ENCODE measurements around the gene SMIM44.

The SMIM44 gene

DNA sequence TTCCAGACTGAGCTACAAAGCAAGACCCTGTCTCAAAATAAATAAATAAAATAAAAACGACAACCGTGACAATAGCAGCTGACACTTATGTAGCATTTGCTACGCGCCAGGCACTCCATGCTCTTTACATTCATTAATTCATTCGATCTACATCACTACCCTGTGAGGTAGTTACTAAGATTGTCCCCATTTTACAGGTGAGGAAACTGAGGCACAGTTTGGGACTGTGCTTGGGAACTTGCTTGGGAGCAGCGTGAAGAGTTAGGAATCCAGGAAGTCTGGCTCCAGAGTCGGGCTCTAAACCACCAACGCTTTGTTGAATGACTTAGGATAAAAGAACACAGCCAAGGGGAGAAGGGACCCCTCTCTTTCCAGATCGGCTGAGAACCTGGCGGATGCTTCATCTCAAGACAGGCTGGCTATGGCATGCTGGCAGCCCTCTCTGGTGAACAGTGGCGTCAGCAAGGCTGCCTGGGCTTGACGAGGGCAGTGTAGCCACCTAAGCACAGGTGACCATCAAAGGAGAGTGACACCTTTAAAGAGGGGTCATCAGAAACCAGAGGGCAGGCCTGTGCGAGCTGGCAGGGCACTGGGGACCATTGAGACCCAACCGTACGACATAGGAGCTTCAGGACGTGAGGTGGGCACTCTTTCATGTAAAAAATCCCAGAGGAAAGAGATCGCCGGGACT is 16.6 kb upstream of the SMIM44 start:
- DNase-seq = no peak

DNA sequence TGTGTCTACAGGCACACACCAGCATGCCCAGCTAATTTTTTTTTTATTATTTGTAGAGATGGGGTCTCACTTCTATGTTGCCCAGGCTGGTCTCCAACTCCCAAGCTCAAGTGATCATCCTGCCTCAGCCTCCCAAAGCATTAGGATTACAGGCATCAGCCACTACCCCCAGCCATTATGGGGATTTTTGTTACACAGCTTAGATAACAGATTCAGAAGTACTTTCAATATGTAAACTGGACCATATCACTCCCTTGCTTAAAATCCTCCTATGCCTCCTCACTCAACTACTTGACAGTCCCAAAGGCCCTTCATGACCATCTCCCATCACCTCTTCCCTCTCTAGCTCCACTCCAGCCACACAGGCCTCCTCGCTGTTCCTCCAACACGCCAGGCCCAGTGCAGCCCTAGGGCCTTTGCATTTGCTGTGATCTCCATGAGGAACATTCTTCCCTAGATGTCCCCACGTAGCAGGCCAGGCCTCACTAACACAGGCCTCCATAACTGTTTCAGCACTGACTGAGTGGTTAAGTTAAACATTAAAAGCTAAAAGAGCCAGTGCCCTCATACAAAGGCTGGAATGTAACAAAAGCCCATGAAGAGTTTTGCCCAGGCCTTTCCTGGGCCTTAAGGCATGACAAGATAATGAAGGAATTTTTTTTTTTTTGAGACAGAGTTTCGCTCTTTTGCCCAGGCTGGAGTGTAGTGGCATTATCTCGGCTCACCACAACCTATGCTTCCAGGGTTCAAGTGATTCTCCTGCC is 14.7 kb upstream of the SMIM44 start:
- DNase-seq = no peak

DNA sequence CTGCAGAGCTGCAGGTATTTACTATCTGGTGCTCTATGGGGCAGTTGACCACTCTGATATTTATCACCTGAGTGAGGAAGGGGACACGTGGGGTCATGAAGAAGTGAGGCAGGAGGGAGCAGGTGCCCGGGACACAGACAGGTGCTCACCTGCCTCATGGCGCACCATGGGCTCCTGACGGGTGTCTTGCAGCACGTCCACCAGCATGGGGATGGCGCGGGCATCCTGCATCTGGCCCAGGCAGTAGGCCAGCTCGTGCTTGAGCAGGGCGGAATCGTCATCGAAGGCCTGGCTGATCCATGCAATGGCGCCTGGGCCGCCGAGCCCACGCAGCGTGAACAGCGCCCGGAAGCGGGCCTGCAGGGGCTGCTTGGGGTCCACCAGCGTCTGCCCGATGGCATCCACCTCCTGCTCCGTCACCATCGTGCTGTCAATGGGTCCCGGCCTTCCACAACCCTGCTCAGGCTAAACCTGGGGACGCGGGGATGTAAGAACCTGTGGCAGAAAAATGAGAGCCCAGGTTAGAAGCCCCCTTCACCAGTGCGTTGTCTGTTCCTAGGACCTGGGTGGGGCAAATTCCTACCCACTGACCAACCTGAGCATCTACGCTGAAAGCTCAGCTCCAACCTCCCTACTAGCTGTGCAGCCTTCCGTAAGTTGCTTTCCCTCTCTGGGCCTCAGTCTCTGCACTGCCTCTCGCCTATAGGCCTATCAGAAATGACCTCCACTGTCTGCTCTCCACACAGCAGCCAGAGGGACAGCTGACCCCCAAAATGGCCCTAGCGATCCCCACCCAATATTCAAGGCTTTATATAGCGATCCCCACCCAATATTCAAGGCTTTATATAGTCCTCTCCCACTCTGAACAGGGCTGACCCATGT is 13.4 kb upstream of the SMIM44 start:
- DNase-seq = no peak

DNA sequence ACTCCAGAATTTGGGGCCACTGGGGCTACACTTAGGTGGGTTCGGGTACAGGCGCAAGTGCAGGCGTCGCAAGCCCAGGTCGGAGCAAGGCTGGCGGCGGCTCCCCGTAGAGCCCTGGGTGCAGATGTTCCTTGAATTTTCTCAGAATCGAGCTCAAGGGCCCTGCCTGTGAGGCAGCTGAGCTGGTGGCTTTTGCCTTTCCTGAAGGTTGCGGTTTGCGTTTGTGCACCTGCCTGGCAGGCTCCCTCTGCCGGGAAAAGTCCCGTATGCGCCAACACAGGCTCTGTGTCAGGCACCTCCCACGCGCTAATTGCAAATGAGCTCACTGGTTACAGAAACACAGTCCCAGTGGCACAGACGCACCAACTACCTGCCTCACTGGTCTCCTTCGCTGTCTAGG is 11.3 kb upstream of the SMIM44 start:
- DNase-seq = no peak

DNA sequence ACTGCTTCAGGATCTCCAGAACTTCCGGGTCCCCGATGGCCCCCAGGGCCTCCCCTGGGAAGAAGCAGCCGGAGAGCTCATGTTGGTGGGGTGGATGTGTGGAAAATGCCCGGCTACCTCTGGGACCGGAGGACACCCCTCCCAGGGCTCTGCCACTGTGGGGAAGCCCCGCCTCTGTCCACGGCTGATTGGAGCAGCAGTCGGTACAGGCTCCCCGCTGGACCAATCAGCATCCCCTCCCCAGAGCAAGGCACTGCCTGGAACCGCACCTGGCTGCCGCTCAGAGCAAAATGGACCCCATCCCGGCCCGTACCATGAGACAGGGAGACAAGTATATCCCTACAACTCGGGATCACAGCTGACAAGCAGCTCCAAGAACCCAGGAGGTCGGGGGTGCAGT is 10.8 kb upstream of the SMIM44 start:
- no peak for DNase-seq

DNA sequence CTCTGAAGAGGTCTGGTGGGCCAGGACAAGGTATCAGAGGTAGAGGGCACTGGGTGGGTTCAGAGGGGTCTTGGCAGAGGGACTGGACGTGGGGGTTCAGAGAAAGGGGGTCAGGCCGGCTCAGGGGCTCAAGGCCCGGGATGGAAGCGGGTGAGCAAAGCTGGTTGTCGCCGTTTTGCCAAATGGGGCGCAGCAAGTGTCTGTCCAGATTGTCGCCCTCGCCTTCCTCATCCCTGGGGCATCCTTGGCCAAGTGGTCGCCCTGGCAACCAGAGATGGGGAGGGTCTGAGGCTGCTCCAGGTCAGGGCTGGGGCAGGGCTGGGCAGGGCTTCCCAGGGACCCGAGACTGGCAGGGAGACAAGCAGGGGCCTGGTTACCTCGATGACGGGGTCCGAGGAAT is 10.4 kb upstream of the SMIM44 start:
- DNase-seq = no peak

DNA sequence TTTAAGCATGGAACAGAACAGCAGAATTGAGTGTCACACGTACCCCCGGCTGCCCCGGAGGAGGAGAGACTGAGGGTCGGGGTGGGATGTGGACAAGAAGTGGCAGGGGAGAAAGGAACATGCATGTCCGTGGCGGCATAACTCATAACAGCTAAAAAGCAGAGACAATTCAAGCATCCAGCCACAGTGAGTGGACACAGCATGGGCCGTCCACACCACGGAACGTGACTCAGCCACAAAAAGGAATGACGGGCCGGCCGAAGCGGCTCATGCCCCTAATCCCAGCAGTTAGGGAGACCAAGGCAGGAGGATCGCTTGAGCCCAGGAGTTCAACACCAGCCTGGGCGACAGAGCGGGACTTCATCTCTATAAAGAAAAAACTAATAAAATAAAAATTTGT is 9.7 kb upstream of the SMIM44 start:
- DNase-seq = no peak

DNA sequence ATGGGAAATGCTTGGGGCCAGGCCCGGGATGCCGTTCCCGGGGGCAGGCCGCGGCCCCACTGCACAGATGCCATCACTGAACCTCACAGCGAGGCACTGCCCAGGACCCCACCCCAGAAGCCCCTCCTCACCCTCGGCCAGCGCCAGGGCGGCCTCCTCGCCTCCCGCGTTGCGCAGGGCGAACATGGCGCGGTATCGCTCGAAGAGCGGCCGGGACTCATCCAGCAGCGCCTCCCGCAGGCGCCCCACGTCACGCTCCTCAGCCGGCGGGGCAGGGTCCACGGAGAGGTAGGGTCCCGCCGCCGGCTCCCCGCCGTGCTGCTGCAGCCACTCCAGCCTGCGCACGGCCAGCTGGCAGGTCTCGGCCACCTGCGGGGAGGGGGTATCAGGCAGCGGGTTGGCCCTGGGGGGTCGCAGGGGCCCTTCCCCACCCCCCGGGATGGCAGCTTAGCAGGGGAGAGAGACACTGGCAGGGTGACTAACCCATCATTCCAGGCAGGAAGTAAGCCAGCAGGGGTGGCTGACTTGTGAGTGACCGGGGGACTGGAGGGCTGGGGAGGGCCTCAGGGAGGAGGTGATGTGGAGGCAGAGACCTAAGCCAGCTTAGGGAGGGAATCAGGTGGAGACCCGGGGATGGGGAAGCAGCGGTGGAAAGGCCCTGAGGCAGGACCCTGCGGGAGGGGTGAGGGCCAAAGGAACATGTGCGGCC is 9.0 kb upstream of the SMIM44 start:
- no peak for DNase-seq

DNA sequence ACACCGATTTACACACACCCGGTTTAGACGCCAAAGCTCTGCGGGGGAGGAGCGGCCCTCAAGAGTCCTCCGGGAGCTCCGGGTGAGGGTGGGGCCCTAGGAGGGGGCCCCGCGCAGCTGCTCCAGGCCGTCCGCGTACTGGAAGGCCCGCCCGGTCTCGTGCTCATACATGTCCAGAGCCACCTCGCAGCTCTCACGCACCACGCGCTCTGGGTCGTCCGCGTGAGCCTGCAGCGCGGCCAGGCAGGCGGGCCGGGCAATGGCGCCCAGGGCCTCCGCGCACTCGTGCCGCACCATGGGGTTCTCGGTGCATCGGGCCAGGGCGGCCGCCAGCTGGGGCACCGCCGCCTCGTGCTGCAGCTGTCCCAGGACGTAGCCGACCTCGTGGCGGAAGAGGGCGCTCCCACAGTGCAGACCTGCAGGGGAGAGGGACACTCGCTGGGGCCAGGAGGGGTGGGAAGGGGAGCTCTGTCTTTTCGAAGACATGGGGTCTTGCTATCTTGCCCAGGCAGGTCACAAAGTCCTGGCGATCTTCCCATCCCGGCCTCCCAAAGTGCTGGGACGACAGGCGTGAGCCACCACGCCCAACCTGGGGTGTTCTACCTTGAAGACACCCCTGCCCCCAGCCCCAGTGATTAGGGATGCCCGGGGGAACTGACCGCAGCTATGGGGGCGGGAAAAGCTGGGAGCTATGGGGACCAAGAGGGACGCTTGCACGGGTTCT is 8.3 kb upstream of the SMIM44 start:
- no peak for DNase-seq

DNA sequence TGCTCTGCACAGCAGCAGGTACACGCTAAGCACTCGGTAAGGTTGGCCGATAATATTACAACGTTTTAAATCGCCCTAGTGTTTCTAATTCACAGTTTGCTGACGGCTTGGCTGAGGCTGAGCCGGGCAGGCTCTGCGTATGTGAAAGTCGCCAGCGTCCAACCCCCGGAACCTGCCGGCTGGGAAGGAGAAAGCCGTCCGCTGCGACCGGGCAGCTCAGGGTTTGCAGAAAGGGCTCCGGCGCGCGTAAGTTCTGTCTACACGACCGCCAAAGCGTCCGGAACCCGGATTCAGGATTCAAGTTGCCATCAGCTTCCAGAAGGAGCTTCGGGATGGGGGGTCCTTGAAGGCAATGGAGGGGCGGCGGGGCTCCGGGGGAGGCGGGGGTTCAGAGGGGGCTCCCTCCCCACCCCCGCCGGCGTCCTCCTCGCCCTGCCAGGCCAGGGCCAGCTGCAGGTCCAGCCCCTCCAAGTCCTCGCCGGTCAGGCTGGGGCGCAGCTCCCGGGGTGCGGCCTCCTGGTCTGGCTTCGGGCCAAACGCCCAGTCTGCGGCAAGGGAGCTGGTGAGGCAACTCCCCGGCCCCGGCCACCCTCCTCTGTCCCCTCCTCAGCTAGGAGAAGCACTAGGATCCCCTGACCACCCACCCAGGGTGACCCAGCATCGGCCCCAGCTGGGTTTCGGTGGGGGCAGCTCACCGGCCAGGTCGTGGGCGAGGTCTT is 575 bp downstream of the SMIM44 start:
- no peak for DNase-seq

DNA sequence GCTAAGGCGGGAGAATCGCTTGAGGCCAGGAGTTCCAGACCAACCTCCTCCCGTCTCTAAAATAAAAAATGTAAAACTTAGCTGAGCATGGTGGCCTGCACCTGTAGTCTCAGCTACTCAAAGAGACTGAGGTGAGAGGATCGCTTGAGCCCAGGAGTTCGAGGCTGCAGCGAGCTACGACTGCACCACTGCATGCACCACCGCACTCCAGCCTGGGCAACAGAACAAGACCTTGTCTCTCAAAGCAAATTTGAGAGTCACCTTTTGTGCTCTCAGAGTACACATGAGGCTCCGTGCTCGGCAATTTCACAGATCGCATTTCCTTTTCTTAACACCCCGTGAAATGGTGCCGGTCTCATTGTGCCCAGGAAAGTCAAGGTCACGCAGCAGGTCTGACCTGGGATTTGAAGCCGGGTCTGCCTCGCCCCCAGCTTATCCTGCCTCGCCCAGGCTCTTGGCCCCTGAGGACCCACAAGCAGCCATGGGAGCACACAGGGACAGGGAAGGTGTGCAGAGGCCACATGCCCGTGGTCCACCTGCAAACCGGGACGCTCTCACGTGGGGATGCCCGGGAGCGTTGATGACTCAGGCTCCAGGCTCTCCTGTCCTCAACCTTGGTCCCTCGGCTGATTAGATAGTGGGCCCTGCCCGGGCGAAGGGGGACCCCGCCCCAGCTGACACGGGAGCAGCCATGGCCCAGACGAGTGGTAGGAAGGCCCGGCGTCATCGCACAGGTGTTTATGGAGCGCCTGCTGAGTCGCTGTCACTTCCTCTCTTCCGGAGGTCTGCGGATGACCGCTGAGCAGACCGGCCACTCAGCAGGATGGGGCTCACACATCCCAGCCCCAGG is 1.8 kb downstream of the SMIM44 start:
- no peak for DNase-seq

DNA sequence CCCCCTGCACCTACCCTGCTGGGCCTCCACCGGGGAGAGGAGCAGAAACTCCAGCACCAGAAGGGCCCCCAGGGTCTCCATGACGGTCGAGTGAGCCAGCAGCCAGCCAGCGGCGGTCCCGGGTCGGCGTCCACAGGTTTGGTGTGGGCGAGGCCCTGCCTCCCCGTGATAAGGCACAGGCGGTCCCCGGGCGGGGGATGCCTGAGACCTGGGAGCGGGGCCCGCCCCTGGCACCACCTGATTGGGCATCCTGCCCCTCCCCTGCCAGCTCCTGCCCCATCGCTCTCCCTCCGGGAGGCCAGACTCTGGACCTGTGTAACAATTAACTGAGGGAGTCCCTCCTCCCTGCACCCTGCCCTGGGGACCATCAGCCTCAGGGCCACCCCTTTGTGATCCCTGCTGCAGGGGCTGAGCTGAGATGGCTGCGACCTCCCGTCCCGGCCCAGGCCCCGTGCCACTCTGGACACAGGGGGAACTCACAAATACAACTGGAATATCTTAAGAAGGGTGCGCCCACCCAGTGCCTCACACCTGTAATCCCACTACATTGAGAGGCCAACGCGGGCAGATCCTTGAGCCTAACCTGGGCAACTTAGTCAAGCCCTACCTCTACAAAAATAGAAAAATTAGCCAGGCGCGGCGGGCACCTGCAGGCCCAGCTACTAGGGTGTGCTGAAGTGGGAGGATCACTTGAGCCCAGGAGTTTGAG is 2.7 kb downstream of the SMIM44 start, which contains the start of gene SMIM24:
Gene SMIM24 (minus strand): TSS at position 143 of the 709 bp plus-strand sequence. CDS start 62 bp downstream, at position 81.
- DNase-seq = no peak

DNA sequence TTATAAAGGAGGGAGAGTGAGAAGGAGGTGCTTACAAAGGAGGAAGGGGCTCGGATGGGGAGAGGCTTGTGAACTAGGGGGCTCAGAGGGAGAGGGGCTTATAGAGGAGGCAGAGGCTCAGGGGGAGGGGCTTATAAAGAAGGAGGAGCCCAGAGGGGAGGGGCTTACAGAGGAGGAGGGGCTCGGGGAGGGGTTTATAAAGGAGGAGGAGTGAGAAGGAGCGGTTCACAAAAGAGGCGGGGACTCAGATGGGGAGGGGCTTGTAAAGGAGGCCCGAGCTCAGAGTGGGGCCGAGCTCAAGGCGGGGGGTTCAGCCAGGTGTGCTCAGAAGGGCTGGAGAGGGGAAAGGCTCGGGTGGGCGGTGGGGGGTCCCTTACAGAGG is 3.4 kb downstream of the SMIM44 start:
- DNase-seq = no peak

DNA sequence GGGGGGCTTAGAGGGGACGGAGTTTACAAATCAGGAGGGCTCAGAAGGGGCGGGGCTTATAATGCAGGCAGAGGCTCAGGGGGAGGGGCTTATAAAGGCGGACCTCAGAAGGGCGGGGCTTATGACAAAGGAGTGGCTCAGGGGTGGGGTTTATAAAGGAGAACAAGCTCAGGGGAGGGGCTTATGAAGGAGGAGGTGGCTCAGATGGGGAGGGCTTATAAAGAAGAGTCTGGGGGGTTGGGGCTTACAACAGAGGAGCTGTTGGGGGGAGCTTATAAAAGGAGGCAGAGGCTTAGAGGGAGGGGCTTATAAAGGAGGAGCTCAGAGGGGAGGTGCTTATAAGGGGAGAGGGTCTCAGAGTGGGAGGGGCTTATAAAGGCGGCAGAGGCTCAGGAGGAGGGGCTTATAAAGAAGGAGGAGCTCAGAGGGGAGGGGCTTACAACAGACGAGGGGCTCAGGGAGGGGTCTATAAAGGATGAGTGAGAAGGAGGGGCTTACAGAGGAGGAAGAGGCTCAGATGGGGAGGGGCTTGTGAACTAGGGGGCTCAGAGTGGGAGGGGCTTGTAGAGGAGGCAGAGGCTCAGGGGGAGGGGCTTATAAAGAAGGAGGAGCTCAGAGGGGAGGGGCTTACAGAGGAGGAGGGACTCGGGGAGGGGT is 3.9 kb downstream of the SMIM44 start:
- peak; percentile 33 for DNase-seq

DNA sequence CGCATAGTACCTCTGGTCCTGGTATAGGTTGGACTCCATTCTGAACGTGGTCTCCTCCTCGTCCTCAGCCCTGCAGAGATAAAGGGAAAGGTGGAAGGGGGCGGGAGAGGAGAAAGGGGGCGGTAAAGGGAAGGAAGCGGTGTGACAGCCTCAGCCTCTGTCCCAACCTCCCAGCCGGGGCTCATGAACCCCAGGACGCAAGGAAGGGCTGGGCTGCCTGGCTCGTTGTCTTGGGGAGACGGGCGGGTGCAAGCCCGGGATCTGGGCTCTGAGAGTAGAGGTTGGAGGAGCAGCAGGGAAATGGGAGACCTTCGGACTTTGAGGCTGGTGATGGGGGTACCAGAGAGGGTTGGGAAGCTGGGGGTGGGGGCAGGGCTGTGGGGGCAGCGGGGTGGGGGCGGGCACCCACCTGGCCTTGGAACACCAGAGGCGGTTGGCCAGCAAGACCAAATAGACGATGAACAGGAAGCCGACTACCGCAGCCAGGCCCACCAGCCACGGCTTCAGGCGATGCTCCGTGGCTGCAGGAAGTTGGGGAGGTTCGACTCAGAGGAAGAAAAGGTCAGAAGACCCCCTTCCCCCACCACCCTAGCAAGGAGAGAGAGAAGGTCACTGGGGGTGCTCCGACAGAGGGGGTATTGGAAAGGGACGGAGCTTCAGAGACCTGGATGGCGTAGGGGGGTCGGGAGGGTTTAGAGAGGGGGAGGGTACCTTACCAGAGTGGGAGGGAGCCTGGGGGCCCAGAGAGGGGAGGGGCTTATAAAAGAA is 4.6 kb downstream of the SMIM44 start:
- no peak for DNase-seq

DNA sequence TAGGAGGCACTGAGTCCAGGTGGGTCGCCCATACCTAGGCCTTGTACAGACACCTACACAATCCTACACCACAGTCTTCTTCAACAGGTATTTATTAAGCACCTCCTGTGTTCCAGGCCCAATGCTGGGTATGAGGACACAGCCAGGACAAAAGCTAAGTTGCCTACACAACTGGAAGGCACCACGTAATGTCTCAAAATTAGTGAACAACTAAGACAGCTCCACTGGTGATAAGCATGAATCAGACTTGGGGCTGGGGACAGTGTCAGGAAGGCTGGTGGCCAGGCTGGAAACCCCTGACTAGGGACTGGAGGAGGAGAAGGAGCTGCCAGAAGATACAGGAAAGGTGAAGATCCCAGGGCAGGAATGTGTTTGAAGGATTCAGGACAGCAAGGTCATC is 5.3 kb downstream of the SMIM44 start:
- DNase-seq = no peak

DNA sequence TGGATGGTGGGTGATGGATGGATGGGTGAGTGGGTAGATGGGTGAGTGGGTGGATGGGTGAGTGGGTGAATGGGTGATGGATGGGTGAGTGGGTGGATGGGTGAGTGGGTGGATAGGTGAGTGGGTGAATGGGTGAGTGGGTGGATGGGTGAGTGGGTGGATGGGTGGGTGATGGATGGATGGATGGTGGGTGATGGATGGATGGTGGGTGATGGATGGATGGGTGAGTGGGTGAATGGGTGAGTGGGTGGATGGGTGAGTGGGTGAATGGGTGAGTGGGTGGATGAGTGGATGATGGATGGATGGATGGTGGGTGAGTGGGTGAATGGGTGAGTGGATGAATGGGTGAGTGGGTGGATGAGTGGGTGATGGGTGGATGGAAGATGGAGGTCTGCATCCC is 5.7 kb downstream of the SMIM44 start:
- no peak for DNase-seq

DNA sequence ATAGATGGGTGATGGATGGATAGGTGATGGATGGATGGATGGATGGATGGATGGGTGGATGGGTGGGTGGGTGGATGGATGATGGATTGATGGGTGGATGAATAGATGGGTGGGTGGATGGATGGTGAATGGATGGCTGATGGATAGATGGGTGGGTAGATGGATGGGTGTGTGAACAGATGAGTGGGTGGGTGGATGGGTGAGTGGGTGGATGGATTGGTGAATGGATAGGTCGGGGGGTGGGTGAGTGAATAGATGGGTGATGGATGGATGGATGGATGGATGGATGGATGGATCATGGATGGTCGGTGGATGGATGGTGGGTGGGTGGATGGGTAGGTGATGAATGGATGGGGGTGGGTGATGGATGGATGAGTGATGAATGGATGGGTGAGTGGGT is 6.4 kb downstream of the SMIM44 start:
- DNase-seq = no peak

DNA sequence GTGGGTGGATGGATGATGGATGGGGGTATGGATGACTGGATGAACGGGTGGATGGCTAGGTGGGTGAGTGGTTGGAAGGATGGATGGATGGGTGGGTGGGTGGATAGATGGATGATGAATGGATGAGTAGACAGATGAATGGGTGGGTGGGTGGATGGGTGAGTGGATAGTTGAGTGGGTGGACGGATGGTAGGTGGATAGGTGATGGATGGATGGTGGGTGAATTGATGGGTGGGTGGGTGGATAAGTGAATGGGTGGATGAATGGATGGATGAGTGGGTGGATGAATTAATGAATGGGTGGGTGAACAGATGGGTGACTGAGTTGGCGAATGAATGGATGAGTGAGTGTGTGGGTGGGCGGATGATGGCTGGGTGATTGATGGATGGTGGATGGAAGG is 7.8 kb downstream of the SMIM44 start:
- no peak for DNase-seq

Data from EL (cell line).